Activated T-helper 17 cell treated with anti-CD3 and anti-CD28 coated beads, Interleukin-2, amount 50 U/mL, for 72 hours (primary cell): ENCODE results near the gene MAB21L4. TPM values are rescaled to one million over a fixed set of nuclear protein-coding genes. Genes with fewer than 3 reads are reported as not detected.

Experiments
- ATAC-seq: fragments of 150-1000 bp; cut with Tn5 transposase; replicated peaks from 2 replicates; pipeline ENCODE4 v1.10.0; 2021; ENCODE audit warnings: mild to moderate bottlenecking, moderate library complexity
- H3K27ac Mint-ChIP-seq: one replicate; pipeline ENCODE4 v1.8.0; 2022; ENCODE audit warnings: mixed read lengths
- H3K27me3 Mint-ChIP-seq: one replicate; pipeline ENCODE4 v1.8.0; 2022; ENCODE audit warnings: mixed read lengths
- H3K36me3 Mint-ChIP-seq: one replicate; pipeline ENCODE4 v1.8.0; 2022; ENCODE audit warnings: low read depth, mild to moderate bottlenecking, mixed read lengths
- H3K4me1 Mint-ChIP-seq: one replicate; pipeline ENCODE4 v1.8.0; 2022; ENCODE audit warnings: mixed read lengths
- H3K4me3 Mint-ChIP-seq: one replicate; pipeline ENCODE4 v1.8.0; 2022; ENCODE audit warnings: mild to moderate bottlenecking, mixed read lengths
- H3K9me3 Mint-ChIP-seq: one replicate; pipeline ENCODE4 v1.8.0; 2022; ENCODE audit warnings: mixed read lengths
- total RNA-seq, 2 donors: library from RNA; stranded (reverse); gene quantifications; one replicate each; pipeline ENCODE4 v1.2.3, GENCODE V29; 2022

MAB21L4 gene
- total RNA-seq, 2 donors from 2014 or later: not detected

DNA sequence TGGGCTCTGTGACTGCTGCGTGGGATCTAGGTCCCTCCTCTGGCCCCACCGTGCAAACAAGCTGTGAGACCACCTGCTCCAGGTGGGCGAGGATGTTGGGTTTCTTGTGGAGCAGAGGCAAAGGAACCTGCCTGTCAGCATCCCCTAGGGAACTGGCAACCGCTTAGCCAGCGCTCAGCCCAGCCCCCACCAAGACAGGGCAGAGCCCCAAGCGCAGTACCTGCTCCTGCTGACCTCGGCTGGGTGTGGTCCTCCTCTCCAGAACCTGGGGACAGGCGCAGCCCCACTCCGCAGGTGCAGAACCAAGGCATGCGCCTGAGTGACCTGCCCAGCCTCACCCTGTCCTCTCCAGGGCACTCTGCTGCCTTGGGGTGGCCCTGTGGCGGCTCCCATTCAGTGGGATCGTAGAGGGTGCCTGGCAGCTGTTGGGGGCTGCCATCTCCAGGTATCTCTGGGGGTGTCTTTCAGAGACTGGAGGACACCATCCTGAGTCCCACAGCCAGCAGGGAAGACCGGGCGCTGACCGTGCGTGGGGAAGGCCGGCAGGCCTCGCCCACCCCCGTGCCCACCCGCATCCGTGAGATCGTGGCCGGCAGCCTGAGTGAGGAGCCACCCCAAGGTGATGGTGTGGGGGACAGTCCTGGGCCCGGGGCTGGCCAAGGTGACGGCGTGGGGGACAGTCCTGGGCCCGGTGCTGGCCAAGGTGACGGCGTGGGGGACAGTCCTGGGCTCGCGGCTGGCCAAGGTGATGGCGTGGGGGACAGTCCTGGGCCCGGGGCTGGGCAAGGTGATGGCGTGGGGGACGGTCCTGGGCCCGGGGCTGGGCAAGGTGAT is 22.5 kb upstream of the MAB21L4 start:
- H3K36me3 Mint-ChIP-seq: no peaks in the 10 kb centered on the region
- H3K27ac Mint-ChIP-seq: no peak overlapping the region
- H3K9me3 Mint-ChIP-seq: no peaks in the 10 kb centered on the region
- H3K4me1 Mint-ChIP-seq: no peaks in the 10 kb centered on the region
- no peak overlapping the region for H3K4me3 Mint-ChIP-seq
- ATAC-seq: no peak
- peaks cover 6% of the 10 kb centered on the region for H3K27me3 Mint-ChIP-seq

- H3K27ac Mint-ChIP-seq: no peak overlapping the region
- no peaks in the 10 kb centered on the region for H3K4me1 Mint-ChIP-seq
- H3K27me3 Mint-ChIP-seq: peaks cover 6% of the 10 kb centered on the region
- no peaks in the 10 kb centered on the region for H3K36me3 Mint-ChIP-seq
- no peaks in the 10 kb centered on the region for H3K9me3 Mint-ChIP-seq
- no peak for ATAC-seq
- no peak overlapping the region for H3K4me3 Mint-ChIP-seq
These were observed 21.8 kb upstream of the MAB21L4 start for GRCh38 chr2:240917684-240918257.

DNA sequence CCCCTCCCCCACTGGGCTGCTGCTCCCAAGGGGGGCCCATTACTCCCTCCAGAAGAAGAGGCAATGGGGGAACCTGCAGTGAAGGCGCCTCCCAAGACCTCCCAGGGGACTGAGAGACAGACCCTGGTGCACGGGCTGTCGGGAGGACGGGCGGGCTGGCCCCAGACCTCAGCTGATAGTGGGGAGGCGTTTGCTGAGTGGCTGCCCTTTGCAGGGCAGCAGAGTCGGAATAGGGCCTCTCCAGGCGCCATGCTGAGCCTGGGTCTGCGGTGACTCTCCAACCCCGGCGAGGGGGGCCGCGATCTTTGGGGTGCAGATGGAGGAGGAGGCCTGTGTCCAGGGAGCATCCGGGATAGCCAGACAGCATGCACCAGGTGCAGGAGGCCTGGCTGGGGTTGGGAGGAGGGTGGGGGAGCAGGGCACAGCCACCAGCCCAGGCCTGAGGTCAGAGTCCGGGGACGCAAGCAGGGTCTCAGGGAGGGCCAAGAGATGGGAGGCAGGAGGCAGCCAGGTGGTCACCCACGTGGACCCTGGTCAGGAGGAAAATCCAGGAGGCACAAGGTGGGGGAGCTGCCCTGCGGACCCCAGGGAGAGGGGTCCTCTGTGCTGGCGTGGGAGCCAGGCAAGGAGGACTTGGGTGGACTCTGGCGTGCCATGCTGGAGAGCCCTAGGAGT is 21.2 kb upstream of the MAB21L4 start:
- no peaks in the 10 kb centered on the region for H3K4me1 Mint-ChIP-seq
- H3K9me3 Mint-ChIP-seq: no peaks in the 10 kb centered on the region
- no peak overlapping the region for H3K27ac Mint-ChIP-seq
- no peaks in the 10 kb centered on the region for H3K36me3 Mint-ChIP-seq
- H3K27me3 Mint-ChIP-seq: peaks cover 9% of the 10 kb centered on the region
- no peak for ATAC-seq
- no peak overlapping the region for H3K4me3 Mint-ChIP-seq

- no peaks in the 10 kb centered on the region for H3K36me3 Mint-ChIP-seq
- no peaks in the 10 kb centered on the region for H3K4me1 Mint-ChIP-seq
- no peak overlapping the region for H3K27ac Mint-ChIP-seq
- peaks cover 15% of the 10 kb centered on the region for H3K27me3 Mint-ChIP-seq
- ATAC-seq: no peak
- no peaks in the 10 kb centered on the region for H3K9me3 Mint-ChIP-seq
- no peak overlapping the region for H3K4me3 Mint-ChIP-seq
These were observed 20.6 kb upstream of the MAB21L4 start for GRCh38 chr2:240916571-240917008.

DNA sequence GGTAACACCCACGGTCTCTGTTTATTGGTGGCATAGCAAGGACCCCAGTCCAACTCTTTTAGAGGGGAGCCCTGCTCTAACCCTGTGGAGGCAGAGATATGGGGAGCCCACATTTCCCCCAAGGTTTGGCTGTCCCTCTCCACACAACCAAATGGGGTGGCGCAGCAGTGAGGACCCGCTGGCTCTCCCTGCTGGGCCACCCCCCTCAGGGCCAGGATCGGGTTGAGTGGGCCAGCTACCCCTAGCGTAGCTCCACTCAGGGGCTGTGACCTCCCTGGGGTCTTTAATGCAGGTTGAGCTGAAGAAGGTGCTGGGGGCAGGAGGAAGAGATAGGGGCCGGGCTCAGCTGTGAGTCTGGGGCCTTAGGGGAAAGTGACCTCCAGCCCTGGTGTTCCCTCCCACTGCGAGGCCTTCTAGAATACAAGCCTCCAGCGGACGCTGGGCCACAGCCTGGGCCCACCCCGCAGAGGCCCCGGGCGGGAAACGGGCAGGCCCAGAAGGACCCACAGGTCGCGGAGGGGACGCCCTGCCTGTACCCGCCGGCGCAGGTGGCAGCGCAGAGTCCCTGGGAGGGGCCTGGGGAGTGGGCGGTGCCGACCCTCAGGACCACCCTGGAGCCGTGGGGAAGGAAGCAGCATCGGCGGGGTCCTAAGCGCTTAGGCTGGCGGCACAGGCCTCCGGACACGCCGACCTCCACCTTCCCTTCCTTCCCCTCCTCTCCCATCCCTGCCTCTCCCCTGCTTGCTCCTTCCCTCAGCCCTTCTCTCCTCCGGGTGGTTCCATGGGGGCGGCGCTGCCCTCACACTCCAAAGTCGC is 19.8 kb upstream of the MAB21L4 start:
- no peaks in the 10 kb centered on the region for H3K9me3 Mint-ChIP-seq
- no peak overlapping the region for H3K4me3 Mint-ChIP-seq
- H3K36me3 Mint-ChIP-seq: no peaks in the 10 kb centered on the region
- H3K27ac Mint-ChIP-seq: no peak overlapping the region
- H3K4me1 Mint-ChIP-seq: no peaks in the 10 kb centered on the region
- H3K27me3 Mint-ChIP-seq: peaks cover 16% of the 10 kb centered on the region
- ATAC-seq: no peak

DNA sequence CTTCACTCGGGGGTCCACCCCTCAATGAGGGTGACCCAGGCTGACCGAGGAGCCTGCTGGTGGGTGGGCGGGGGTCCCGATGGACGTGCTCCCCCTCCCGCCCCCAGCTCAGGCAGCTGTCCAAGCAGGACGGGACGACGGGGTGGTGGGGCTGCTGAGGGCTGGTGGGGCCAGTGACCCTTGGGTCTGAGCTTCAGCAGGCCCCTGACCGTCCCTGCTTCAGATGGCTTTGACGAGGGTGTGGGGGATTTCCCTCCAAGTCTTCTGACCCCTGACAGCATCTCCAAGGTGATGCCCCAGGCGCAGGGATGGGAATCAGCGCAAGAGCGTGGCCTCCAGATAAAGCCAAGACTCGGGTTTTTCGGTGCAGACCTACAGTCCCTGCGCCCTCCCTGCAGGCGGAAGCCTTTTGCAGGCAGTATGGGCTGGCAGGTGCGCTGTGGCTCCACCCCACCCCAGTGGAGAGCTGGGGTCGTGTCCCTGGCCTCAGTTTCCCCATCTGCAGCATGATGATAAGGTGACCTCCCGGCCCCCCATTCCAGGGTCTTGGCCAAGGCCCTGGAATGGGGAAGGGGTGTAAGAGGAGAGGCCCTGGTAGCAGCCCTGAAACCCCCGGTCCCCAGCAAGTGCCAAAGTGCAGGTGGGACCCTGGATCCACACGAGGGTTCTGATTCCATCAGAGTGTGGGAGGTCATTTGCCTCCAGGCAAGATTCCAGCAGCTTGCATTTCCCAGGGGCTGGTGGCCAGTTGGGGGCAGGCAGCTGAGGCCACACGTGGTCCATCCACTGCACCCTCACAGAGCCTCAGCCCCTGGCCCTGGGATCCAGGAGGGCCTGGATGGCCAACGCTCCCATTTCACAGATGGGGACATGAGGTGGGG is 18.9 kb upstream of the MAB21L4 start:
- Mint-ChIP-seq H3K4me1 (no peaks in the 10 kb centered on the region), H3K27ac (no peak overlapping the region), H3K27me3 (peaks cover 21% of the 10 kb centered on the region), H3K9me3 (no peaks in the 10 kb centered on the region), H3K36me3 (no peaks in the 10 kb centered on the region), H3K4me3 (no peak overlapping the region)
- ATAC-seq: no peak

- H3K27ac Mint-ChIP-seq: no peak overlapping the region
- peak; percentile 66 for ATAC-seq
- H3K36me3 Mint-ChIP-seq: no peaks in the 10 kb centered on the region
- H3K9me3 Mint-ChIP-seq: no peaks in the 10 kb centered on the region
- H3K4me1 Mint-ChIP-seq: no peaks in the 10 kb centered on the region
- no peak overlapping the region for H3K4me3 Mint-ChIP-seq
- peaks cover 21% of the 10 kb centered on the region for H3K27me3 Mint-ChIP-seq
These were observed 18.1 kb upstream of the MAB21L4 start for GRCh38 chr2:240913810-240914644.

- Mint-ChIP-seq H3K36me3 (no peaks in the 10 kb centered on the region), H3K27me3 (peaks cover 21% of the 10 kb centered on the region), H3K4me3 (no peak overlapping the region), H3K27ac (no peak overlapping the region), H3K4me1 (no peaks in the 10 kb centered on the region), H3K9me3 (no peaks in the 10 kb centered on the region)
- ATAC-seq: no peak
These were observed 17.2 kb upstream of the MAB21L4 start for GRCh38 chr2:240912878-240913809.

DNA sequence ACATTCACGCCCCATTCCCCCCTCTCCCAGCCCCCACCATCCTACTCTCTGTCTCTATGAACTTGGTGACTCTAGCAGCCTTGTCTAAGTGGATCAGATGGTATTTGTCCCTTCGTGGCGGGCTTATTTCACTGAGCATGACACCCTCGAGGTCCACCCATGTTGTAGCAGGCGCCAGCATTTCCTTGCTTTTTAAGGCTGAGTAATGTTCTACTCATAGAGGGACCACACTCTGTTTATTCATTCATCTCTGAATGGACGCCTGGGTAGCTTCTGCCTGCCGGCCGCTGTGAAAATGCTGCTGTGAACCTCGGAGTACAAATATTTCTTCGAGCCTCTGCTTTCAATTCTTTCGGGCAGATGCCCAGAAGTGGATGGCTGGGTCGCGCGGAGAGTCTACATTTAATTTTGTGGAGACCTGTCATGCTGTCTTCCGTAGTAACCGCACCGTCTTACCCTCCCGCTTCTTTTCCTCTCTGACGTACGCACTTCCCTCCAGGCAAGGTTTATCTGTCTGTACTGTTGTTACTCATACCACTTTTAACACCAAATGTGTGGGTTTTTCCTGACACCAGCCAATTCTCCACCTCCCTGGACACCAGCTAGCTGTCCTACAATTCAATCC is 15.8 kb upstream of the MAB21L4 start:
- no peaks in the 10 kb centered on the region for H3K4me1 Mint-ChIP-seq
- no peak overlapping the region for H3K27ac Mint-ChIP-seq
- peaks cover 17% of the 10 kb centered on the region for H3K27me3 Mint-ChIP-seq
- H3K9me3 Mint-ChIP-seq: no peaks in the 10 kb centered on the region
- no peaks in the 10 kb centered on the region for H3K36me3 Mint-ChIP-seq
- no peak for ATAC-seq
- H3K4me3 Mint-ChIP-seq: no peak overlapping the region

- Mint-ChIP-seq H3K9me3 (no peaks in the 10 kb centered on the region), H3K27ac (no peak overlapping the region), H3K4me3 (no peak overlapping the region), H3K4me1 (no peaks in the 10 kb centered on the region), H3K36me3 (no peaks in the 10 kb centered on the region), H3K27me3 (peaks cover 15% of the 10 kb centered on the region)
- ATAC-seq: no peak
These were observed 13.4 kb upstream of the MAB21L4 start for GRCh38 chr2:240909216-240909974.

GRCh38 chr2:240906911-240907590 is 11.1 kb upstream of the MAB21L4 start:
- Mint-ChIP-seq H3K9me3 (no peaks in the 10 kb centered on the region), H3K4me3 (no peak overlapping the region), H3K36me3 (no peaks in the 10 kb centered on the region), H3K27me3 (peaks cover 11% of the 10 kb centered on the region), H3K4me1 (no peaks in the 10 kb centered on the region), H3K27ac (no peak overlapping the region)
- no peak for ATAC-seq
